Endothelial cell of umbilical vein (primary cell): ENCODE measurements around the gene FAM120B. TPM values are rescaled to one million over a fixed set of nuclear protein-coding genes. Genes with fewer than 3 reads are reported as not detected.

Source experiments
- Bru-seq: library from RNA; stranded (reverse); fragments of 400-500 nt; gene quantifications from one replicate; lab custom pipeline; 2021; lab: Mats Ljungman, UMichigan
- BruChase-seq, 2 experiments: library from RNA; stranded (reverse); fragments of 400-500 nt; gene quantifications; one replicate each; lab custom pipeline; 2021; lab: Mats Ljungman, UMichigan
- BruUV-seq: library from RNA; stranded (reverse); fragments of 400-500 nt; replicated peaks from 2 replicates; lab custom pipeline; 2021; lab: Mats Ljungman, UMichigan
- CTCF ChIA-PET: fragments of 300-600, 350-600 bp; sonication (Branson Sonifier 250); formaldehyde crosslinking; loops from one replicate; lab custom pipeline; 2021; ENCODE audit warnings: antibody characterized with exemption, inconsistent platforms; lab: Charles Lee
- POLR2A ChIA-PET: fragments of 300-600, 350-600 bp; sonication (Branson Sonifier 250); formaldehyde crosslinking; loops from one replicate; lab custom pipeline; 2021; ENCODE audit warnings: antibody characterized with exemption, inconsistent platforms; lab: Charles Lee
- DNase-seq: peaks from one replicate; pipeline ENCODE4 v3.0.0-alpha.2; 2011; ENCODE audit warnings: low read depth, low spot score
- FAIRE-seq: peaks from 2 replicates; lab custom pipeline; 2011; peaks lifted over from hg19 to GRCh38; lab: Jason Lieb, UNC
- H2AFZ ChIP-seq: 2 replicates; pipeline ENCODE4 v1.6.0; 2012; ENCODE audit warnings: low read depth, low read length, control low read depth, inconsistent platforms
- H3K27ac ChIP-seq: 2 replicates; pipeline ENCODE4 v1.5.1; 2011; ENCODE audit warnings: low read depth, mild to moderate bottlenecking, control low read depth, low read length, moderate library complexity; ENCODE audit not compliant: insufficient read depth
- H3K27me3 ChIP-seq, 2 experiments: 2 replicates each; pipeline versions ENCODE4 v1.6.0 to v1.6.1; 2011; ENCODE audit warnings: low read length in 2 of 2, mixed read lengths in 1 of 2; ENCODE audit not compliant: control insufficient read depth in 2 of 2, insufficient read depth in 2 of 2
- H3K36me3 ChIP-seq, 2 experiments: 2 replicates in 1 of 2; 3 replicates in 1 of 2; pipeline ENCODE4 v1.5.1; 2011; ENCODE audit warnings: low read length in 2 of 2, mild to moderate bottlenecking in 1 of 2, moderate library complexity in 1 of 2; ENCODE audit not compliant: control insufficient read depth in 2 of 2, insufficient read depth in 2 of 2; ENCODE audit errors: extremely low read depth in 1 of 2
- H3K4me1 ChIP-seq: 3 replicates; pipeline ENCODE4 v1.5.1; 2011; ENCODE audit warnings: mild to moderate bottlenecking, low read length; ENCODE audit not compliant: control insufficient read depth, insufficient read depth; ENCODE audit errors: extremely low read depth
- H3K4me2 ChIP-seq: 2 replicates; pipeline ENCODE4 v1.6.1; 2011; ENCODE audit warnings: low read length, control low read depth, mixed read lengths; ENCODE audit not compliant: insufficient read depth
- H3K4me3 ChIP-seq, 3 experiments: fragments of 200-600 bp in 1 of 3; sonication (generic), shearing (Covaris generic) in 1 of 3; replicated peaks in 1 of 3; 2 replicates each; pipeline ENCODE4 v1.5.1; 2011 to 2016; ENCODE audit warnings: control low read depth in 3 of 3, low read length in 3 of 3, mild to moderate bottlenecking in 2 of 3, inconsistent platforms in 1 of 3, low read depth in 1 of 3, moderate library complexity in 1 of 3; ENCODE audit not compliant: insufficient read depth in 1 of 3
- H3K79me2 ChIP-seq: 2 replicates; pipeline ENCODE4 v1.6.0; 2012; ENCODE audit warnings: low read length, inconsistent platforms; ENCODE audit not compliant: control insufficient read depth, insufficient read depth
- H3K9ac ChIP-seq: replicated peaks from 2 replicates; pipeline ENCODE3; 2011; ENCODE audit warnings: low read length, control low read depth; ENCODE audit not compliant: insufficient read depth; ENCODE audit errors: extremely low read depth
- H3K9me1 ChIP-seq: replicated peaks from 3 replicates; pipeline ENCODE4 v1.6.0; 2011; ENCODE audit warnings: mild to moderate bottlenecking, low read length; ENCODE audit not compliant: control insufficient read depth, insufficient read depth; ENCODE audit errors: extremely low read depth
- H3K9me3 ChIP-seq: replicated peaks from 2 replicates; pipeline ENCODE4 v1.5.1; 2012; ENCODE audit warnings: low read length, inconsistent platforms; ENCODE audit not compliant: control insufficient read depth, insufficient read depth
- H4K20me1 ChIP-seq: replicated peaks from 2 replicates; pipeline ENCODE3; 2011; ENCODE audit warnings: mild to moderate bottlenecking, low read length; ENCODE audit not compliant: control insufficient read depth, insufficient read depth; ENCODE audit errors: extremely low read depth
- CTCF ChIP-seq, 2 donors: IDR thresholded peaks; 1 replicate in 1 of 2; 2 replicates in 1 of 2; pipeline ENCODE4 v1.5.1; 2011; ENCODE audit warnings: low read length in 2 of 2, mild to moderate bottlenecking in 2 of 2, moderate library complexity in 2 of 2, control low read depth in 1 of 2, inconsistent platforms in 1 of 2, low read depth in 1 of 2; ENCODE audit not compliant: insufficient read depth in 1 of 2; ENCODE audit errors: extremely low read depth in 1 of 2
- EZH2 ChIP-seq: IDR thresholded peaks from 2 replicates; pipeline ENCODE4 v1.6.1; 2012; ENCODE audit warnings: borderline replicate concordance, low read depth, mild to moderate bottlenecking, moderate library complexity, low read length, inconsistent platforms; ENCODE audit not compliant: severe bottlenecking
- FOS ChIP-seq: IDR thresholded peaks from 2 replicates; pipeline ENCODE4 v1.6.1; 2011; ENCODE audit warnings: mild to moderate bottlenecking, low read length, moderate library complexity, borderline replicate concordance; ENCODE audit not compliant: insufficient read depth
- GATA2 ChIP-seq: IDR thresholded peaks from 2 replicates; pipeline ENCODE4 v1.7.0; 2011; ENCODE audit warnings: low read depth, mild to moderate bottlenecking, moderate library complexity, mixed read lengths, low read length; ENCODE audit not compliant: insufficient read length, insufficient read depth
- JUN ChIP-seq: IDR thresholded peaks from 2 replicates; pipeline ENCODE4 v1.6.1; 2011; ENCODE audit warnings: borderline replicate concordance, low read depth; ENCODE audit not compliant: insufficient read length, insufficient read depth
- MAX ChIP-seq: IDR thresholded peaks from 2 replicates; pipeline ENCODE4 v1.6.1; 2011; ENCODE audit not compliant: insufficient read depth, insufficient read length
- MYC ChIP-seq: IDR thresholded peaks from one replicate; pipeline ENCODE4 v1.6.1; 2011; ENCODE audit warnings: mild to moderate bottlenecking, low read depth, low read length
- POLR2A ChIP-seq: IDR thresholded peaks from 2 replicates; pipeline ENCODE4 v1.6.1; 2012; ENCODE audit warnings: low read depth, mild to moderate bottlenecking, control low read depth, low read length
- POLR2AphosphoS5 ChIP-seq: IDR thresholded peaks from 2 replicates; pipeline ENCODE4 v1.6.1; 2012; ENCODE audit warnings: low read depth, mild to moderate bottlenecking, control low read depth, low read length, moderate library complexity; ENCODE audit not compliant: insufficient read depth
- dilution Hi-C: fragments of 300-500 bp; cut with MboI; formaldehyde crosslinking; loops from one replicate; pipeline ENCODE4 v1.15.0; 2019; ENCODE audit warnings: low sequenced_read_pairs; ENCODE audit not compliant: extremely low pct_ligation_motif_present
- intact Hi-C: fragments of 100-400 bp; cut with micrococcal nuclease; formaldehyde crosslinking; loops from one replicate; pipeline ENCODE4 v1.10.0; 2022
- long read RNA-seq: library from polyadenylated mRNA; stranded (forward); transcript quantifications from one replicate; pipeline ENCODE4 v2.0.0, GENCODE V29; 2021
- polyA minus RNA-seq, 3 experiments: library from RNA; depleted of rRNA, polyadenylated mRNA; stranded (reverse); fragments of >200 nt; gene quantifications; 1 replicate in 1 of 3; 2 replicates in 2 of 3; pipeline ENCODE4 v1.2.3, GENCODE V29; 2011
- polyA plus RNA-seq, 4 experiments: library from polyadenylated mRNA; depleted of rRNA in 3 of 4; stranded (reverse) in 3 of 4; unstranded in 1 of 4; fragments of >200 nt; gene quantifications; 2 replicates each; pipeline versions ENCODE4 v1.2.1 to v1.2.3, GENCODE V29; 2011 to 2012; ENCODE audit warnings: missing spikeins in 1 of 4
- total RNA-seq: library from RNA; stranded (reverse); gene quantifications from 2 replicates; pipeline ENCODE4 v1.2.3, GENCODE V29; 2021

The FAM120B gene
- total RNA-seq (28.1 and 28.2 TPM in 2 replicates), polyA plus RNA-seq (9.9 and 10.8 TPM in 2 replicates), polyA minus RNA-seq (33.3 and 42.2 TPM in 2 replicates), Bru-seq, nascent RNA (percentile 80 among the genes with signal in this experiment), BruChase-seq, experiment 1, labeled RNA remaining after a 6-hour chase (percentile 68 among the genes with signal in this experiment), BruChase-seq, experiment 2, labeled RNA remaining after a 2-hour chase (percentile 83 among the genes with signal in this experiment)
- polyA plus RNA-seq (2011; cell fraction: cytosol; rRNA removed) = 7.7 and 9.2 TPM in 2 replicates
- 24.8 and 25.3 TPM in 2 replicates for polyA plus RNA-seq (2011; cell fraction: nucleus; rRNA removed)
- 17.0 and 20.3 TPM in 2 replicates for polyA plus RNA-seq (2012)
- polyA minus RNA-seq (2011; cell fraction: cytosol; rRNA and poly(A)+ RNA removed) = 4.5 TPM
- 44.1 and 70.7 TPM in 2 replicates for polyA minus RNA-seq (2011; cell fraction: nucleus; rRNA and poly(A)+ RNA removed)
- long read RNA-seq, full-length matches to known transcripts = 20 of 36 reads
- long read RNA-seq, partial matches to known transcripts = 6 of 36 reads
- long read RNA-seq, other reads (novel, unspliced or antisense) = 10 of 36 reads

GRCh38 chr6:170306324-170307079 is at the start of gene FAM120B:
Gene FAM120B (plus strand): TSS chr6:170306758. CDS start chr6:170317391, 10,633 bp downstream.
- Histone ChIP-seq H3K4me1 (peaks cover 11% of the 10 kb centered on the region), H4K20me1 (no peaks in the 10 kb centered on the region), H3K36me3 (no peaks in the 10 kb centered on the region), H3K4me2 (peak within 1 kb of the TSS; percentile 79), H3K9ac (peak within 1 kb of the TSS; percentile 92), H2AFZ (peak within 1 kb of the TSS; percentile 90), H3K27me3 (no peaks in the 10 kb centered on the region), H3K9me3 (no peaks in the 10 kb centered on the region), H3K79me2 (peaks cover 44% of the 10 kb centered on the region), H3K27ac (peak within 1 kb of the TSS; percentile 73), H3K9me1 (no peaks in the 10 kb centered on the region), H3K4me3 (peak within 1 kb of the TSS; percentile 48 to 86 (median 78))
- peak; percentile 96 for DNase-seq
- ChIA-PET CTCF (interaction anchor here (0.9 to 1.7 kb wide), 2 partner anchors 16 to 475 kb away, joined by 3 to 5 read pairs; partner anchors contain the start of gene DLL1), POLR2A (no interaction called here)
- peak; percentile 96 for FAIRE-seq
- dilution Hi-C loops (no loop called here), intact Hi-C loops (loop anchor here (1.0 to 5.0 kb wide), 8 partner anchors 14 to 604 kb away; partner anchors contain the start of genes C6orf120 and WDR27)
- no TSS peak for BruUV-seq
- peak; percentile 97 for TF ChIP-seq POLR2A
- peak; percentile 99 for TF ChIP-seq POLR2AphosphoS5
- no peak for TF ChIP-seq MYC

- ChIA-PET CTCF (no interaction called here), POLR2A (no interaction called here)
- Histone ChIP-seq H3K9me1 (no peaks in the 10 kb centered on the region), H2AFZ (no peak overlapping the region), H3K36me3 (no peaks in the 10 kb centered on the region), H3K4me2 (no peak overlapping the region), H3K9ac (no peak overlapping the region), H3K4me1 (no peaks in the 10 kb centered on the region), H3K27ac (no peak overlapping the region), H3K9me3 (no peaks in the 10 kb centered on the region), H3K79me2 (no peaks in the 10 kb centered on the region), H4K20me1 (no peaks in the 10 kb centered on the region), H3K4me3 (no peak overlapping the region), H3K27me3 (no peaks in the 10 kb centered on the region)
- no peak for FAIRE-seq
- TF ChIP-seq MYC = no peak
- no peak for TF ChIP-seq POLR2A
- no peak for TF ChIP-seq MAX
- no peak for TF ChIP-seq POLR2AphosphoS5
- TF ChIP-seq JUN = no peak
- no peak for TF ChIP-seq EZH2
- no peak for TF ChIP-seq GATA2
- TF ChIP-seq FOS = no peak
- no peak for TF ChIP-seq CTCF (IDR thresholded peaks at IDR 0.05; ENCODE audit: extremely low read depth in 1 of 2, insufficient read depth in 1 of 2, low read depth in 1 of 2, low read length in 2 of 2)
- BruUV-seq = no TSS peak
- intact Hi-C loops = no loop called here
- dilution Hi-C loops = no loop called here
- DNase-seq = no peak
Observed at GRCh38 chr6:170257376-170257775, 49.2 kb upstream of the FAM120B start.
